ENCODE measurements around the gene KMT2E. TPM values are rescaled to one million over a fixed set of nuclear protein-coding genes. Genes with fewer than 3 reads are reported as not detected.

KMT2E gene
- total and polyA plus RNA-seq, 2 donors (not counting 3 experiments of a cell fraction or from before 2014, with no cell fraction given) = 19.0 to 74.8 TPM

DNA sequence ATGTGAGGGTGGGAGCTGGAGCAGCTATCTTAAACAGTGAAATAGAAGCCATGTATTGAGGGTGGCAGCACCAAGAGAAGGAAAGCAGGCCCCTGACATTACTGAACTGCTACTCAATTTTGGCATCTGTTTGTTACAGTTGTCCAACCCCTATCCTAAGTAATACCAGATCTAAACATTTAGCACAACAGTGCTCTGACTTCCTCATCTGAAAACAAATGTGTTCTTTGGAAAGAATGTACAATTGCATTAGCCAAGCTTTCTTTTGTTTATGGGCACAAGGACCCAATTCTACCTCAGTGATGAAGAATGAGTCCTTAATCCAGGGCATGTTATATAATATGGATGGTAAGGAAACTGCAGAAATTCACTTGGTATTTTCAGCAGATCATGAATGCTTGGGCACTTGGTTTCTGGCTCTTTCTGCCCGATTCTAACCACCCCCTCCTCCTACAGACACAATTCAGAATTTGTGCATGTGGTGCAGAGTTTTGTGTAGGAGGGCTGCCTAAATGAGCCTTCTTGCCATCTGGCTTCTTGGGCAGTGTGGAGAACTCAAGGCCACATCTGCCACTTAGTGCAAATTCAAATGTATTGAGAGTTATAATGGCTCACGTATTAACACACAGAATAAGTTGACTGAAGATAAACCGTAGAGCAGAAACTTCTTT lies 36.9 kb upstream of the KMT2E start:
- Histone ChIP-seq H3K27ac (ENCODE audit: insufficient read depth, low read depth, low read length) (no peak overlapping the region), H3K9me1 (replicated peaks; ENCODE audit: control insufficient read depth, extremely low read depth, insufficient read depth, low read length) (no peaks in the 10 kb centered on the region), H3K4me2 (ENCODE audit: insufficient read depth, low read length) (no peak overlapping the region), H3K27me3 (ENCODE audit: control insufficient read depth in 2 of 2, insufficient read depth in 2 of 2, low read length in 2 of 2) (no peaks in the 10 kb centered on the region), H3K9me3 (replicated peaks; ENCODE audit: control insufficient read depth, insufficient read depth, low read length) (no peaks in the 10 kb centered on the region), H2AFZ (ENCODE audit: low read depth, low read length) (no peak overlapping the region), H3K36me3 (ENCODE audit: control insufficient read depth in 2 of 2, extremely low read depth in 1 of 2, insufficient read depth in 2 of 2, low read length in 2 of 2) (no peaks in the 10 kb centered on the region), H3K9ac (replicated peaks; ENCODE audit: extremely low read depth, insufficient read depth, low read length) (no peak overlapping the region), H3K4me3 (replicated peaks in 1 of 3; ENCODE audit: insufficient read depth in 1 of 3, low read depth in 1 of 3, low read length in 3 of 3) (no peak overlapping the region), H3K79me2 (ENCODE audit: control insufficient read depth, insufficient read depth, low read length) (peaks cover 9% of the 10 kb centered on the region), H3K4me1 (ENCODE audit: control insufficient read depth, extremely low read depth, insufficient read depth, low read length) (peaks cover 47% of the 10 kb centered on the region), H4K20me1 (replicated peaks; ENCODE audit: control insufficient read depth, extremely low read depth, insufficient read depth, low read length) (no peaks in the 10 kb centered on the region)
- ChIA-PET CTCF (interaction anchor here (0.7 to 1.2 kb wide), 2 partner anchors 32 to 34 kb away, joined by 3 to 4 read pairs; no protein-coding TSS in a partner anchor), POLR2A (no interaction called here)
- dilution Hi-C loops (cut with MboI; ENCODE audit: extremely low pct_ligation_motif_present, low sequenced_read_pairs) = no loop called here
- FAIRE-seq (no peak), DNase-seq (ENCODE audit: low read depth, low spot score) (peak; percentile 37)
- TF ChIP-seq POLR2A (IDR thresholded peaks at IDR 0.05; ENCODE audit: low read depth, low read length) = no peak
- no peak for TF ChIP-seq MYC (IDR thresholded peaks at IDR 0.05; ENCODE audit: low read depth, low read length)
- TF ChIP-seq FOS (IDR thresholded peaks at IDR 0.05; ENCODE audit: borderline replicate concordance, insufficient read depth, low read length) = no peak
- TF ChIP-seq CTCF (IDR thresholded peaks at IDR 0.05; ENCODE audit: extremely low read depth in 1 of 2, insufficient read depth in 1 of 2, low read depth in 1 of 2, low read length in 2 of 2) = no peak
- TF ChIP-seq POLR2AphosphoS5 (IDR thresholded peaks at IDR 0.05; ENCODE audit: insufficient read depth, low read depth, low read length) = no peak
- TF ChIP-seq EZH2 (IDR thresholded peaks at IDR 0.05; ENCODE audit: borderline replicate concordance, low read depth, low read length, severe bottlenecking) = no peak
- TF ChIP-seq JUN (IDR thresholded peaks at IDR 0.05; ENCODE audit: borderline replicate concordance, insufficient read depth, insufficient read length, low read depth) = no peak
- TF ChIP-seq GATA2 (IDR thresholded peaks at IDR 0.05; ENCODE audit: insufficient read depth, insufficient read length, low read depth, low read length) = no peak
- TF ChIP-seq, protein P1, sequence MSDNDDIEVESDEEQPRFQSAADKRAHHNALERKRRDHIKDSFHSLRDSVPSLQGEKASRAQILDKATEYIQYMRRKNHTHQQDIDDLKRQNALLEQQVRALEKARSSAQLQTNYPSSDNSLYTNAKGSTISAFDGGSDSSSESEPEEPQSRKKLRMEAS (IDR thresholded peaks at IDR 0.05; ENCODE audit: insufficient read depth, insufficient read length) = no peak
- intact Hi-C loops (cut with micrococcal nuclease) = no loop called here
- no TSS peak for BruUV-seq (replicated peaks)

Measured in endothelial cell of umbilical vein (primary cell).